Type B pancreatic cell (in vitro differentiated cells): ENCODE measurements around the gene DUSP2. TPM values are rescaled to one million over a fixed set of nuclear protein-coding genes. Genes with fewer than 3 reads are reported as not detected.
"Not testable (repeated sequence)": the region's sequence is repeated elsewhere in the genome, so short reads cannot be mapped to it uniquely, and the experiment has no call there.

Experiments
- DNase-seq: peaks from one replicate; pipeline ENCODE4 v3.0.0; 2021; ENCODE audit warnings: mixed read lengths; ENCODE audit not compliant: unreplicated experiment; ENCODE audit errors: extremely low spot score
- H3K27ac Mint-ChIP-seq: 2 replicates; pipeline ENCODE4 v1.8.0; 2021; ENCODE audit warnings: mild to moderate bottlenecking, mixed read lengths
- H3K27me3 Mint-ChIP-seq: 2 replicates; pipeline ENCODE4 v1.8.0; 2021; ENCODE audit warnings: mixed read lengths
- H3K36me3 Mint-ChIP-seq: 2 replicates; pipeline ENCODE4 v1.8.0; 2021; ENCODE audit warnings: mixed read lengths
- H3K4me1 Mint-ChIP-seq: one replicate; pipeline ENCODE4 v1.8.0; 2021; ENCODE audit warnings: mixed read lengths; ENCODE audit not compliant: unreplicated experiment
- H3K4me3 Mint-ChIP-seq: 2 replicates; pipeline ENCODE4 v1.8.0; 2021; ENCODE audit warnings: mild to moderate bottlenecking, mixed read lengths
- H3K9me3 Mint-ChIP-seq: 2 replicates; pipeline ENCODE4 v1.8.0; 2021; ENCODE audit warnings: mixed read lengths
- total RNA-seq: library from RNA; stranded (reverse); gene quantifications from 2 replicates; pipeline ENCODE4 v1.2.1, GENCODE V29; 2021; ENCODE audit warnings: low replicate concordance
- TF ChIP-seq, protein P1 (sequence below): fragments of 200-600 bp; sonication (generic); conservative IDR thresholded peaks from 2 replicates; pipeline ENCODE4 v1.5.0; 2021; ENCODE audit warnings: antibody characterized with exemption, mild to moderate bottlenecking

DUSP2 gene
- total RNA-seq, 1 donor from 2014 or later, result 4.5 TPM

DNA sequence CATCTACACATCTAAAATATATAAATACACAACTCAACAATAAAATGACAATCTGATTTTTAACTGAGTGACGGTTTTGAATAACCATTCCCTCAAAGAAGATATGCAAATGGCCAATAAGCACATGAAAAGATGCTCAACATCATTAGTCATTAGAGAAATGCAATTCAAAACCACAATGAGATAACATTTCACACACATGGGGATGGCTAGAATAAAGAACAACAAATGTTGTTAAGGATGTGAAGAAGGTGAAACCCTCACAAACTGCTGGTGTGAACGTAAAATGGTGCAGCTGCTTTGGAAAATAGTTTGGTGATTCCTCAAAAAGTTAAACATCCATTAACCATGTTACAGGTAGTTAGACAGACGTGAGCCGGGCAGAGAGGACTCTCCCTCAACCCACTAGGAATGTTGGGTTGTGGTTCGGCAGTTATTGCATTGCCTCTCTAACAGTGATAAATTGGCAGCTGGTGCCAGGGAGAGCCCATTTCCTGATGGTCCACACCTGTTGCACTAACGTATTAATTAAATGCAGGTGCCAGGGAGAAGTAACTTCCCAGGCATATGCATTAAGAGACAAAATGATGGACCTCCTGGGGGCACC, 22.3 kb upstream of the DUSP2 start:
- Mint-ChIP-seq H3K4me3 (no peak overlapping the region), H3K36me3 (no peaks in the 10 kb centered on the region), H3K27ac (no peak overlapping the region), H3K9me3 (no peaks in the 10 kb centered on the region), H3K4me1 (peaks cover 4% of the 10 kb centered on the region), H3K27me3 (no peaks in the 10 kb centered on the region)
- TF ChIP-seq, protein P1, sequence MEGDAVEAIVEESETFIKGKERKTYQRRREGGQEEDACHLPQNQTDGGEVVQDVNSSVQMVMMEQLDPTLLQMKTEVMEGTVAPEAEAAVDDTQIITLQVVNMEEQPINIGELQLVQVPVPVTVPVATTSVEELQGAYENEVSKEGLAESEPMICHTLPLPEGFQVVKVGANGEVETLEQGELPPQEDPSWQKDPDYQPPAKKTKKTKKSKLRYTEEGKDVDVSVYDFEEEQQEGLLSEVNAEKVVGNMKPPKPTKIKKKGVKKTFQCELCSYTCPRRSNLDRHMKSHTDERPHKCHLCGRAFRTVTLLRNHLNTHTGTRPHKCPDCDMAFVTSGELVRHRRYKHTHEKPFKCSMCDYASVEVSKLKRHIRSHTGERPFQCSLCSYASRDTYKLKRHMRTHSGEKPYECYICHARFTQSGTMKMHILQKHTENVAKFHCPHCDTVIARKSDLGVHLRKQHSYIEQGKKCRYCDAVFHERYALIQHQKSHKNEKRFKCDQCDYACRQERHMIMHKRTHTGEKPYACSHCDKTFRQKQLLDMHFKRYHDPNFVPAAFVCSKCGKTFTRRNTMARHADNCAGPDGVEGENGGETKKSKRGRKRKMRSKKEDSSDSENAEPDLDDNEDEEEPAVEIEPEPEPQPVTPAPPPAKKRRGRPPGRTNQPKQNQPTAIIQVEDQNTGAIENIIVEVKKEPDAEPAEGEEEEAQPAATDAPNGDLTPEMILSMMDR, result no peak
- no peak for DNase-seq

- H3K36me3 Mint-ChIP-seq, result no peaks in the 10 kb centered on the region
- TF ChIP-seq, protein P1, result no peak
- H3K27me3 Mint-ChIP-seq, result no peaks in the 10 kb centered on the region
- H3K27ac Mint-ChIP-seq, result no peak overlapping the region
- H3K4me1 Mint-ChIP-seq, result peaks cover 4% of the 10 kb centered on the region
- H3K9me3 Mint-ChIP-seq, result no peaks in the 10 kb centered on the region
- no peak overlapping the region for H3K4me3 Mint-ChIP-seq
- DNase-seq, result no peak
Measured at GRCh38 chr2:96164459-96165184, 19.4 kb upstream of the DUSP2 start.

DNA sequence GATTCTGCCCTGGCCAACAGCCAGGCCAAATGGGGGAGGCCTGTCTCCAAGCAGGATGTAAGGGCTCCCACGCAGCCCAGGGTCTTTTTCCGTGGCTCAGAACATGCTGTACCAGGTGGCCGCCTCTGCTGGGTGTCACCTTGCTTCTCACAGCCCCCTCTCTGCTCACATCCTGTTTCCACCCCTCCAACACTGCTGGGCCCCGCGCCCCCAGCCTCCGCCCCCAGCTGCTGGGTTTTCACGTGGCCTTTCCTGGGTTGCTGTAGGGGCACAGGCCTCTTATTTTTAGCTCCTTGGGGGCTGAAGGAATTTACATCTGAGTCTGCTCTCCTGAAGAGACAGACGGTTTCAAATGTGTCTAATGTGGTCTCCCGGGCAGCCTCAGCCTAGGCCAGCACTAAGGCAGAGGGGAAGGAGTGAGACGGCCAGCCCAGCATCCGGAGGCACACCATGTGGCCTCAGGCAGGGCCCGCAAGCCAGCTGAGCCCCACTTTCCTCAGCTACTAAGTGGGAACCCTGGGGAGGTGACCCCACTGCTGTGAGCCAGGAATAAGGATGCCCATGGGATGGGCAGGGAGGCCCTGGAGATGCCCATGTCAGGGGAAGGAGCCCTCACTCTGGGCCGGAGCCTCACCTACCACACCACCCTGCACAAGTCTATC, 18.7 kb upstream of the DUSP2 start:
- H3K27ac Mint-ChIP-seq, result no peak overlapping the region
- peaks cover 6% of the 10 kb centered on the region for H3K27me3 Mint-ChIP-seq
- no peaks in the 10 kb centered on the region for H3K9me3 Mint-ChIP-seq
- no peak for DNase-seq
- no peaks in the 10 kb centered on the region for H3K36me3 Mint-ChIP-seq
- peaks cover 4% of the 10 kb centered on the region for H3K4me1 Mint-ChIP-seq
- no peak overlapping the region for H3K4me3 Mint-ChIP-seq
- TF ChIP-seq, protein P1, result no peak

GRCh38 chr2:96163415-96163767, 18.2 kb upstream of the DUSP2 start:
- H3K27ac Mint-ChIP-seq, result no peak overlapping the region
- TF ChIP-seq, protein P1, result no peak
- no peak overlapping the region for H3K4me3 Mint-ChIP-seq
- DNase-seq, result no peak
- H3K36me3 Mint-ChIP-seq, result no peaks in the 10 kb centered on the region
- peaks cover 7% of the 10 kb centered on the region for H3K27me3 Mint-ChIP-seq
- H3K9me3 Mint-ChIP-seq, result no peaks in the 10 kb centered on the region
- peaks cover 4% of the 10 kb centered on the region for H3K4me1 Mint-ChIP-seq

GRCh38 chr2:96161898-96162297, 16.7 kb upstream of the DUSP2 start:
- Mint-ChIP-seq H3K4me1 (peaks cover 8% of the 10 kb centered on the region), H3K9me3 (no peaks in the 10 kb centered on the region), H3K27ac (no peak overlapping the region), H3K36me3 (no peaks in the 10 kb centered on the region), H3K27me3 (peaks cover 7% of the 10 kb centered on the region), H3K4me3 (no peak overlapping the region)
- TF ChIP-seq, protein P1, result no peak
- no peak for DNase-seq

DNA sequence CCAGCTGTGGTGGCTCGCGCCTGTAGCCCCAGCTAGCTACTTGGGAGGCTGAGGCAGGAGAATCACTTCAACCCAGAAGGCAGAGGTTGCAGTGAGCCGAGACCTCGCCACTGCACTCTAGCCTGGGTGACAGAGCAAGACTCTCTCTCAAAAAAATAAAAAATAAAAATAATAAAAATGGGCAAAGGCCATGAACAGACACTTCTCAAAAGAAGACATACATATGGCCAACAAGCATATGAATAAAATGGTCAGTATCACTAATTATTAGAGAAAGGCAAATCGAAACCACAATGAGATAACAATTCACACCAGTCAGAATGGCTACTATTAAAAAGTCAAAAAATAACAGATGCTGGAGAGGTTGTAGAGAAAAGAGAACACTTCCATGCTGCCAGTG, 15.1 kb upstream of the DUSP2 start:
- not testable (repeated sequence) for H3K4me3 Mint-ChIP-seq, H3K27me3 Mint-ChIP-seq, DNase-seq, H3K27ac Mint-ChIP-seq, H3K9me3 Mint-ChIP-seq, H3K4me1 Mint-ChIP-seq, H3K36me3 Mint-ChIP-seq
